ENCODE data around the gene CLPTM1L. TPM values are rescaled to one million over a fixed set of nuclear protein-coding genes. Genes with fewer than 3 reads are reported as not detected.
"Not testable (repeated sequence)": the region's sequence is repeated elsewhere in the genome, so short reads cannot be mapped to it uniquely, and the experiment has no call there.

Gene CLPTM1L
- total RNA-seq, 1 donor = 252 TPM

DNA sequence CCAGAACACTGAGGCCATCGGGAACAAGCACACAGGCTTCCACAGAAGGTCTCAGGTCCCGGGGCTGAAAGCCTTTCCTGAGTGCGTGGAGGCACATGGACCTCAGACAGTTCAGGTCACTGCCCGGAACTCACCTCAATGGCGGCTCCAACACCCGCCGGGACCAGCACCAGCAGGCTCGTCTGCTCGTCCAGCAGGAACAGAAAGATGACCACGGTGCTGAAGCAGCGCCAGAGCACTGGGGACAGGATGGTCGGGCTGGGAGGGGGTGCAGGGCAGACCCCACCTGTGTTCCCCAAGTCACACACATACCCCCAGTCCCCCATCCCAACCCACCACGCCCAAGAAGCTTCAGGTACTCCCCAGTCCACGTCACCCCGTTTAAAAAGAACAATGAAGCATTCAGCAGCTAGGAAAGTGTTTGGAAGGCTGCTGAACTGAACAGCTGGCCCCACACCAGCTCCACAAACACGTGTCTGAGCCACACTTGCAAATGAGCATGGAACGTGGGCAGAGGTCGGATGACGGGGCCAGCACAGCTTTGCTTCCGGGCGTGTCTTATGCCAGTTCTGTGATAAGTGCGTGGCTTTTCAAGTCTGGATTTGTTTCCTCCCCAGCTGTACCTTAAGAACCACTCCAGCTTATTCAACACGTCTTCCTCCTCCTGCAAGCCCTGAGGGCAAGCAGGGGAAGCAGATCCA, 14.6 kb downstream of the CLPTM1L start:
- no peak for DNase-seq (ENCODE audit: low read depth)
- TF ChIP-seq, protein P1, sequence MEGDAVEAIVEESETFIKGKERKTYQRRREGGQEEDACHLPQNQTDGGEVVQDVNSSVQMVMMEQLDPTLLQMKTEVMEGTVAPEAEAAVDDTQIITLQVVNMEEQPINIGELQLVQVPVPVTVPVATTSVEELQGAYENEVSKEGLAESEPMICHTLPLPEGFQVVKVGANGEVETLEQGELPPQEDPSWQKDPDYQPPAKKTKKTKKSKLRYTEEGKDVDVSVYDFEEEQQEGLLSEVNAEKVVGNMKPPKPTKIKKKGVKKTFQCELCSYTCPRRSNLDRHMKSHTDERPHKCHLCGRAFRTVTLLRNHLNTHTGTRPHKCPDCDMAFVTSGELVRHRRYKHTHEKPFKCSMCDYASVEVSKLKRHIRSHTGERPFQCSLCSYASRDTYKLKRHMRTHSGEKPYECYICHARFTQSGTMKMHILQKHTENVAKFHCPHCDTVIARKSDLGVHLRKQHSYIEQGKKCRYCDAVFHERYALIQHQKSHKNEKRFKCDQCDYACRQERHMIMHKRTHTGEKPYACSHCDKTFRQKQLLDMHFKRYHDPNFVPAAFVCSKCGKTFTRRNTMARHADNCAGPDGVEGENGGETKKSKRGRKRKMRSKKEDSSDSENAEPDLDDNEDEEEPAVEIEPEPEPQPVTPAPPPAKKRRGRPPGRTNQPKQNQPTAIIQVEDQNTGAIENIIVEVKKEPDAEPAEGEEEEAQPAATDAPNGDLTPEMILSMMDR (IDR thresholded peaks at IDR 0.05; ENCODE audit: insufficient read depth, low read depth, low read length) = no peak

DNA sequence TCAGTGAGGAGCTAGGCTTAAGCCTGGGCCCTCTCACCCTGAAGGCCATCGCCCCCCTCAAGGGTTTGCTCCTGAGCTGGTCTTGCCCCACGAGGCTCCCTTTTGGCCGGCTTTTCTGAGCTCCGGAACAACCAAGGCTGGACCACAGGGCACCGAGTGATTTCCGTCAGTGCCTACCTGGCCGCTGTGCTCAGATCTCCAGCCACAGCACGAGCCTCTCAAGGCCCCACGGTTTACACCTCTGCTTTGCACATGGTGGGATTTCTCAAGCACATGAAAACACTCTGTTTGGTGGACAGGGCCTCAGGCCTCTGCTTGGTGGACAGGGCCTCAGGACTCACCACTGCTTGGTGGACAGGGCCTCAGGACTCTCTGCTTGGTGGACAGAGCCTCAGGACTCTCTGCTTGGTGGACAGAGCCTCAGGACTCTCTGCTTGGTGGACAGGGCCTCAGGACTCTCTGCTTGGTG, 15.8 kb downstream of the CLPTM1L start:
- no peak overlapping the region for H3K4me3 ChIP-seq (ENCODE audit: low read depth, low read length)
- DNase-seq (ENCODE audit: low read depth) = no peak
- TF ChIP-seq, protein P1 (IDR thresholded peaks at IDR 0.05; ENCODE audit: insufficient read depth, low read depth, low read length) = no peak

More for the DNA sequence above, 14.6 kb downstream of the CLPTM1L start:
- H3K4me3 ChIP-seq (ENCODE audit: low read depth, low read length) = no peak overlapping the region

DNA sequence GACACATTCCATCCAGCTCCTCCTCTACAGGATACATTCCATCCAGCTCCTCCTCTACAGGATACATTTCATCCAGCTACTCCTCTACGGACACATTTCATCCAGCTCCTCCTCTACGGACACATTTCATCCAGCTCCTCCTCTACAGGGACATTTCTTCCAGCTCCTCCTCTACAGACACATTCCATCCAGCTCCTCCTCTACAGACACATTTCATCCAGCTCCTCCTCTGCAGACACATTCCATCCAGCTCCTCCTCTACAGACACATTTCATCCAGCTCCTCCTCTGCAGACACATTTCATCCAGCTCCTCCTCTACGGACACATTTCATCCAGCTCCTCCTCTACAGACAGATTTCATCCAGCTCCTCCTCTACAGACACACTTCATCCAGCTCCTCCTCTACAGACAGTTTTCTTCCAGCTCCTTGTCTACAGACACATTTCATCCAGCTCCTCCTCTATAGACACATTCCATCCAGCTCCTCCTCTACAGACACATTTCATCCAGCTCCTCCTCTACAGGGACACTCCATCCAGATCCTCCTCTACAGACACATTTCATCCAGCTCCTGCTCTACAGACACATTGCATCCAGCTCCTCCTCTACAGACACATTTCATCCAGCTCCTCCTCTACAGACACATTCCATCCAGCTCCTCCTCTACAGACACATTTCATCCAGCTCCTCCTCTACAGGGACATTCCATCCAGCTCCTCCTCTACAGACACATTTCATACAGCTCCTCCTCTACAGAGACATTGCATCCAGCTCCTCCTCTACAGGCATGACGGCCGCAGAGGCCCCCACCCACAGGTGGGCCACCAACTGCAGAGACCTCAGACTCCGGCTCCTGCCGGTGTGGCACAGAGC, 16.4 kb downstream of the CLPTM1L start:
- DNase-seq (ENCODE audit: low read depth) = peak; percentile 19
- not testable (repeated sequence) for H3K4me3 ChIP-seq (ENCODE audit: low read depth, low read length)

DNA sequence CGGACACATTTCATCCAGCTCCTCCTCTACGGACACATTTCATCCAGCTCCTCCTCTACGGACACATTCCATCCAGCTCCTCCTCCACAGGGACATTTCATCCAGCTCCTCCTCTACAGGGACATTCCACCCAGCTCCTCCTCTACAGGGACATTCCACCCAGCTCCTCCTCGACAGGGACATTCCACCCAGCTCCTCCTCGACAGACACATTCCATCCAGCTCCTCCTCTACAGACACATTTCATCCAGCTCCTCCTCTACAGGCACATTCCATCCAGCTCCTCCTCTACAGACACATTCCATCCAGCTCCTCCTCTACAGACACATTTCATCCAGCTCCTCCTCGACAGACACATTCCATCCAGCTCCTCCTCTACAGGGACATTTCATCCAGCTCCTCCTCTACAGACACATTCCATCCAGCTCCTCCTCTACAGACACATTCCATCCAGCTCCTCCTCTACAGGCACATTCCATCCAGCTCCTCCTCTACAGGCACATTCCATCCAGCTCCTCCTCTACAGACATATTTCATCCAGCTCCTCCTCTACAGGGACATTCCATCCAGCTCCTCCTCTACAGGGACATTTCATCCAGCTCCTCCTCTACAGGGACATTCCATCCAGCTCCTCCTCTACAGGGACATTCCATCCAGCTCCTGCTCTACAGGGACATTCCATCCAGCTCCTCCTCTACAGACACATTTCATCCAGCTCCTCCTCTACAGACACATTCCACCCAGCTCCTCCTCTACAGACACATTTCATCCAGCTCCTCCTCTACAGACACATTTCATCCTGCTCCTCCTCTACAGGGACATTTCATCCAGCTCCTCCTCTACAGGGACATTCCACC, 17.8 kb downstream of the CLPTM1L start:
- DNase-seq (ENCODE audit: low read depth) = peak; percentile 48
- not testable (repeated sequence) for H3K4me3 ChIP-seq (ENCODE audit: low read depth, low read length)

- H3K4me3 ChIP-seq (ENCODE audit: low read depth, low read length); DNase-seq (ENCODE audit: low read depth): not testable (repeated sequence)
Measured at GRCh38 chr5:1326532-1326875, 18.4 kb downstream of the CLPTM1L start.

GRCh38 chr5:1325870-1326531, 18.9 kb downstream of the CLPTM1L start:
- TF ChIP-seq, protein P1 (IDR thresholded peaks at IDR 0.05; ENCODE audit: insufficient read depth, low read depth, low read length) = no peak
- DNase-seq (ENCODE audit: low read depth) = peak; percentile 42
- no peak overlapping the region for H3K4me3 ChIP-seq (ENCODE audit: low read depth, low read length)

DNA sequence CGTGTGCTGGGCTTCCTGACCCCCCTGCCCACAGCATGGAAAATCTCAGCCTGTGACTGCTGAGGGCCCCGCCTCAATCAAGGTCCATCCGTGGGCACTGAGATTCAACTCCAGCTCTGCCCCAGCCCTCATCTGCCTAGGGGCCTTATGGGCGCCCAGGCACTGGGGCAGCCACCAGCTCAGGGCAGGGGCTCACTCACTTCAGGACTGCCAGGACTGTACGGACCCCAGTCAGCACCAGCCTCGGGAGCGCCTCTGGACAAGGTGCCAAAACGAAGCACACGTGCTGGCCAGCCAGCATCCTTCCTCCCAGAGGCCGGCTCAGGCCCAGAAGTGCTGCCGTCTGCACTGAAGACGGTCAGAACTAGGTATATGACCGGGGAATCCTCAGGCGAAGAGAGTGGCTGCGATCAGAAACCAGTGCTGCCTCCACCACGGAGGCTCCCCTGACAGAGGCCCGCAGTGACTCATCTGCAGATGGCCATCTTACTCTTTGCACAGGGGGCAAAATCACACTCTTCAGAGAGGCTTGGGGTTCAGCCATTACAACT, 19.6 kb downstream of the CLPTM1L start:
- DNase-seq (ENCODE audit: low read depth) = no peak
- H3K4me3 ChIP-seq (ENCODE audit: low read depth, low read length) = no peak overlapping the region
- TF ChIP-seq, protein P1 (IDR thresholded peaks at IDR 0.05; ENCODE audit: insufficient read depth, low read depth, low read length) = no peak
